GM18511 (cell line): ENCODE data around the gene SLC27A1.
A peak's percentile ranks its signal among the peaks of the same experiment; 100 is the strongest.

Experiments used
- ATAC-seq: cut with Tn5 transposase; IDR thresholded peaks from one replicate; pipeline ENCODE4 v1.9.1; 2021; ENCODE audit warnings: mild to moderate bottlenecking, moderate library complexity; ENCODE audit not compliant: unreplicated experiment

SLC27A1 gene

GRCh38 chr19:17470068-17470841 is at the start of gene SLC27A1:
Gene SLC27A1 (plus strand): TSS chr19:17470524. CDS start chr19:17470541, 17 bp downstream.
- ATAC-seq: peak; percentile 82

DNA sequence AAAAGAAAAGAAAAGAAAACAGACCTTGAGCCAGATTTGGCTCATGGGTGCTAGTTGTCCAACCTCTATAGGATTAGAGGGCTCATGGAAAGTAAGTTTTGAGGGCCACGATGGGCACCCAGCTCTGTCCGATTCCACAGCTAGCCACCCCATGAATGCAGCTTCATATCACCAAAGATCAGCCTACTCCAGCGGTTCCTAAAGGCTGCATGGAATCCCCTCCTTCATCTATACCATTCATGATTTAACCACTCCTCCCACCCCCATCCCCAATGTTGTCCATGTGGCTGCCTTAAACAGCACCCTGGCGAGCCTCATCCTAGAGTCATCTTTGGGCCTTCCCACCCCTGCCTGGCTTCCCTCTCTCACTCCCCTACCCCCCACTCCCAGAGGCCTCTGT is 48.4 kb upstream of the SLC27A1 start:
- ATAC-seq: no peak

DNA sequence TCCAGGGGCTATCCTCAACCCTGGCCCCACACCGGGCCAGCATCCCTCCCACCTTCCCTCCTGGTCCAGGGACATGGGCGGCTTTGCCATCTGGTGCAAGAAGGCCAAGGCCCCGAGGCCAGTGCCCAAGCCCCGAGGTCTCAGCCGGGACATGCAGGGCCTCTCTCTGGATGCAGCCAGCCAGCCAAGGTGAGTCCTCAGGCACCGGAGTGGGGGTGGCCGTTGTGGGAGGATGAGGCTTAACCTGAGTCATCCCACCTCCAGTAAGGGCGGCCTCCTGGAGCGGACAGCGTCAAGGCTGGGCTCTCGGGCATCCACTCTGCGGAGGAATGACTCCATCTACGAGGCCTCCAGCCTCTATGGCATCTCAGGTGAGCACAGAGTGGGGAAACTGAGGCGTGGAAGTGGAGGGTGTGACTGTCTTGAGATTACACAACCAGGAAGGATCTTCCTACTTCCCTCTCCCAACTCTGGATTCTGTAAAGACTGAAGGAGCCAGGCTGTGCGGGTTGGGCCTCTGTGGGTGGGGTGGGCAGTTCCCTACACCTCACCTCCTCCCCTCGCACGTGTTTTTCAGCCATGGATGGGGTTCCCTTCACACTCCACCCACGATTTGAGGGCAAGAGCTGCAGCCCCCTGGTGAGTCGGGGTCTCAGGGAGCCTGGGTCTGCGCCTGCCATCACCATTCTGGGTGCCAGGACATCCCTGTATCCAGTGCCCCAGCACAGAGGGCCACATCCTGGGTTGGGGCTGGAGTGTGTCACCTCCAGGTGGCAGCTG is 46.7 kb upstream of the SLC27A1 start:
- ATAC-seq: no peak

DNA sequence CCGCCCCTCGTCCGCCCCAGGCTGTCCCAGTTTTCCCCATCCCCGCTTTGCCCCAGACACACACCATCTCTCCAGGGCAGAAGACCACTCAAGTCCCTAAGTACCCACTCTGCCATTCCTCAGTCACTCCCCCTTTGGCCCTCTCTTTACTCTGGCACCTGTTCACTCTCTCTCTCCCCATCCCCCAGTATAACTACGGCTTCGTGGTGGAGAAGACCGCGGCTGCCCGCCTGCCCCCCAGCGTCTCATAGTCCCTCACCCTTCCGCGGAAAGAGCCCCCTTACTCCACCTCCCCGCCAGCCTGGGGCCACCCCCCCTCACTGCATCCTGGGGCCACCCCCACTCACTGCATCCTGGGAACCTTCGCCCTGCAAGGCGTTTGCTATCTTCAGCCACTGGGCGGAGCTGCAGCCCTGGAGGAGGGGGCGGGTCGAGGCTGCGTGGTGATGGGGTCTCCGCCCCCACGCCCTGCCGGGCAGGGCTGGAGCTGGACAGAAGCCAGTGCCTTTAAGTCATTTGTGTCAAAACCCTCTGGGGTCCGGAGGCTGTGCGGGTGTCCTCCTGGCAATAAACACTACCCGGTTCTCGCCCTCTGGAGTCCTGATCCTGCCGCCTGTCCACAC is 45.5 kb upstream of the SLC27A1 start:
- ATAC-seq: no peak

DNA sequence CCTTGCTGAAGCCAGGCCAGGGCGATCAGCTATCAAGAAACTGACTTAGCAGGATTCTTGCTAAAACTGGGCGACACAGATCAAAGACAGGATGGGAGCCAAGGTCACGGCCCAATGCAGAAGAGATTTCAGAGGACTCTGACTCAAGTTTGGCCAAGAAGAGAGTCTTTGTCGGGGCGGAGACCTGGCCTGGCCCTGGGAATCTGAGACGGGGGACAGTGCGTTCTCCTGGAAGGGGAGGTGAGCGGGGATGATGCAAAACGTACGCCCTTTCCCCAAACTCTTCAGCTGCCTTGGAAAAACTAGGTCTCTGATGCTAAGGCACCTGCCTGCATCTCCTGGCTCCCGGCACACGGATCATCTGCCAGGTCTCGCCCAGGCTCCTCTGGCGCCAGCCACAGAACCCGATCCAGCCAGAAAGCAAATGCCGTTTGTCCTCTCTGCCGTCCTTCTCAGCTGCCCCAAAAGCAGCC is 40.6 kb upstream of the SLC27A1 start:
- ATAC-seq: no peak

DNA sequence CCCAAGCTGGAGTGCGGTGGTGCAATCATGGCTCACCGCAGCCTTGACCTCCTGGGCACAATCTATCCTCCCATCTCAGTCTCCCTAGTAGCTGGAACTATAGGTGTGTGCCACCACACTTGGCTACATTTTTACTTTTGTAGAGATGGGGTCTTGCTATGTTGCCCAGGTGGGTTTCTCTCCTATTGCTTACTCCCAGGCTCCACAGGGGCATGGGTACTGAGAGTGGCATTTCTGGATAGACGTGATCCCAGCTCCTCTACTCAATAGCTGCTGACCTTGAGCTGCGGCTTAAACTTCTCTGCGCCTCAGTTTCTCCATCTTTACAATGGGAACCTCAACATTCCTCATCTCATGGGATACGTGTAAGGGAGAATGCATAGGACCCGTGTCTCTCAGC is 38.9 kb upstream of the SLC27A1 start:
- no peak for ATAC-seq

DNA sequence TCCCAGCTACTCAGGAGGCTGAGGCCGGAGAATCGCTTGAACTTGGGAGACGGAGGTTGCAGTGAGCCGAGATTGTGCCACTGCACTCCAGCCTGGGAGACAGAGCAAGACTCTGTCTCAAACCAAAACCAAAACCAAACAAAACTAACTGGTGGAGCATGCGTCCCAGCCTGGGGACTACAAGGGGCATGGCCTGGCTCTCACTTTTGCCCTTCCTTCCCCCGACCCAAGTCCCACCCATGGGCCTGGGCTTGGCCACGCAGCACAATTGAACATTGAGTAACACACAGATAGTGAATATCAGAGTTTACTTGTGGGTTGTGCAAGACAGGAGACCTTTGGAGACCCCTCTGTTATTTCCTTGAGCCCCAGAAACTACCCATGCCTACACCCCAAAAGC is 35.1 kb upstream of the SLC27A1 start:
- no peak for ATAC-seq

DNA sequence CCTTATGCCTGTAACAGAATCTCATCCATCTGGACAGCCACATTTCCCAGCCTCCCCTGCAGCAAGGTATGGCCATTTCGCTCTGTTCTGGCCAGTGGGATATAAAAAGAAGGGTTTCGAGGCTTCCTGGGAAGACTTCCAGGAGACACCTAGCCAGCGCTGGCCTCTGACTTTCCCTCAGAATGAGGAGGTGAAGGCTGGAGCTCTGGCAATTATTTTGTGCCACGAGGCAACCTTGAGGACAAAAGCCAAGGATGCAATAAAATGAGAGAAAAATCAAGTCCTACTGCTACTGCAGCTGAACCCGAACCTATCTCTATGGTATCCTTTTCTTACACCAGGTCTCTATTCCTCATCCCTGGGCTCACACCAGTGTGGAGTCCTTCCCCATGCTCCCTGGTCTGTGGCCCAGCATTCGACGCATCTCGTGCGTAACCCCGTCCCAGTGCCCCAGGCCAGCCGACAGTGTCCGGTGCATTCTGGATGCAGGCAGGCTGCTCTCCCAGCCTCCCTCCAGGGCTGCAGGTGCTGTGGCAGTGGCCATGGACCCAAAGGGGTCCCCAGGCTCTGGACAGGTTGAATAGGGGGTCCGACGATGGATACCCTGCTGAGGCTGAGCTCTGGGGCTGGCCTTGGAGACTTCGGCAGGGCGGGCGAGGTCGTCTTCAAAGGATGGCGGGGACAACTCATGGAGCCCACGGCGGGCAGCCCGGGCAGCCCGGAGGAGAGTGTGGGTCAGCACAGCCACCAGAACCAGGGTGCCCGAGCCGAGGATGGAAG is 34.0 kb upstream of the SLC27A1 start:
- ATAC-seq: no peak

GRCh38 chr19:17436874-17437267 is 33.5 kb upstream of the SLC27A1 start:
- ATAC-seq: no peak

- ATAC-seq: no peak
These were observed 28.9 kb upstream of the SLC27A1 start for GRCh38 chr19:17441241-17442021.

GRCh38 chr19:17445526-17446165 is 24.7 kb upstream of the SLC27A1 start:
- no peak for ATAC-seq

DNA sequence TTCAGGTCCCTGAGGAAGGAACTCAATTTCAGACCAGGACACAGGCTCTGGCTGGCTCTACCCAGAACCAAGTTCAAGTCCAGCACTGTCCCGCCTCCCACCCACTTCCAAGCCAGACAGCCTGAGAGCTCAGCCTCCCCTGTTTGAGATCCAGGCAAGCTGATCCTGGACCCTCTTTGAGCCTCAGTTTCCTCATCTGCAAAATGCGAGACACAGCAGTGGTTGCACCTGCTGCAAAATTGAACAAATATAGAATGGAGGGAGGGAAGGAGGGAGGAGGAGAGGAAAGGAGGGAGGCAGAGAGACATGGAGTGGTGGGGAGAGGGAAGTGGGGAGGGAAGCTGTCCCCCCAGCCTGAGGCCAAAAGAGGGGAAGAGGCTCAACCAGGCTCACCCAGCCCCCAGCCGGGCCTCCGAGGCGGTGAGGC is 22.6 kb upstream of the SLC27A1 start:
- ATAC-seq: no peak

DNA sequence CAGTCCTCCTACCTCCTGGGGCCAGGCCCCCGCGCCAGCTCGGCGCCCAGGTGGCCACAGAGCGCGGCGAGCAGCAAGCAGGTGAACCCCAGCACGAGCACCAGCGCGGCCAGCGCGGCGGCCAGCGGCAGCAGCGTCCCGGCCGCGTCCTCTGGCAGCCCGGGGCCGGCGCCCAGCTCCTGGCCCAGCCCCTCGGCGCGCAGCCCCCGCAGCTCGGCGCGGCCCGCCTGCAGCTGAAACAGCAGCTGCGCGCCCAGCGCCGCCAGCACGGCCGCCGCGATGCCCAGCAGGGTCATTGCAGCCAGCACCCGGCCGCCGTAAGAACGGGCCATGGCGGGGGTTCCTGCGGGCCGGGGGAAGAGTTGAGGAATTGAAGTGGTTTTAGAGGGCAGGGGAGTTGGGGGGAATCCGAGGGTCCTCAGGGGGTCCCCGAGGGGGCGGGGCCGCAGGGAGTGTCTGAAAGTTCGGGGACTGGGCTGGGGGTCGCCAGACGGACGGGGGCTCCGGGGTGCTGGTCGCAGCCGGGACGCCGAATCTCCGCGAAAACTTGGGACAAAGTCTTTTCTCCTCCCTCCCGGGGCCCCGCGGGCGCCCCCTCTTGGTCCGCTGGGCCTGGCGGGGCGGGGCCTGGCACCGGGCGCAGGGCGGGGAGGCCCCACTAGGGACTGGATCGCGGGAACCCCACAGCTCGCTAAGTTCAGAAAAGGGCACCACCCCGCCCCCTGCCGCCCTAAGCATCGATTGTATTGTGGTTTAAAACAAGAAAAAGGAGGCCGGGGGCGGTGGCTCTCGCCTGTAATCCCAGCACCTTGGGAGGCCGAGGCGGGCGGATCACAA is 22.0 kb upstream of the SLC27A1 start, which contains the start of gene TMEM221:
TSS of gene TMEM221 (minus strand) at position 538 of the 837 bp plus-strand sequence. CDS start at position 332, 206 bp downstream.
- no peak for ATAC-seq

DNA sequence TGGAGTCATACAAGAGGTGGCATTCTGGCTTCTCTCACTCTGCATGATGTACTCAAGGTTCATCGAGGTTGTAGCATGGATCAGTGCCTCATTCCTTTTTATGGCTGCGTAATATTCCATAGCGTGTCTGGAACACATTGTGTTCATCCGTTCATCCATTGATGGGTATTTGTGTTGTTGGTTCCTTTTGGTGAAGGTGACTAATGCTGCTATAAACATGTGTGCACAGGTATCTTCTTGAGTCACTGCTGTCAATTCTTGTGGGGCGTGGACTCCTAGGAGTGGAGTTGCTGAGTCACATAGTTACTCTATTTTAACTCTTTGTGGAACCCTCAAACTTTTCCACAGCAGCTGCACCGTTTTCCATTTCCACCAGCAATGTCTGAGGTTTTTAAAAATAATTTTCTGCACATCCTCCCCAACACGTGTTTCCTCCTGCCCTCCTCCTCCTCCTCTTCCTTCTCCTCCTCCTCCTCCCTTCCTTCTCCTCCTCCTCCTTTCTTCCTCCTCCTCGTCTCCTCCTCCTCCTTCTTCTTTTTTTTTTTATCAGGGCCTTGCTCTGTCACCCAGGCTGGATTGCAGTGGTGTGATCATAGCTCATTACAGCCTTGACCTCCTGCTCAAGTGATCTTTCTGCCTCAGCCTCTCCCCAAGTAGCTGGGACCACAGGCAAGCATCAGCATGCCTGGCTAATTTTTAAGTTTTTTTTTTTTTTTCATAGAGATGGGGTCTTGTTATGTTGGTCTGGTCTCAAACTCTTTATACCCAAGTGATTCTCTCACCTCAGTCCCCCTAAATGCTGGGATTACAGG is 19.9 kb upstream of the SLC27A1 start:
- no peak for ATAC-seq

DNA sequence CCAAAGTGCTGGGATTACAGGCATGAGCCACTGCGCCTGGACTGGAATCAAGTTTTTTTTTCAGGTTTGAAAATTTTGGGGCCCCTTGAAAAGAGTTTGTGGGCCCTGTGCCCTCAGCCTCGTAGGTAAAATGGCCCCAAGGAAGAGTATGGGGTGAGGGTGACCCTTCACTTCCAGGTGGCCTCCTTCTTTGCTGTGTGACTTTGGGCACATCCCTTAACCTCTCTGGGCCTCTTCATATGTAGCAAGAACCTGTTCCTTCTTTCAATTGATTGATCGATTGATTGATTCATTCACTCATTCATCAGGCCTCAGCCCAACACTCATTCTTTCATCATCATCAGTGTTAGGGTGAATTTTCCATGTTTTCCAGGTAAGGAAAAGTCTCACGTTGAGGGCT is 18.5 kb upstream of the SLC27A1 start:
- ATAC-seq: no peak

- no peak for ATAC-seq
These were observed 15.7 kb upstream of the SLC27A1 start for GRCh38 chr19:17454576-17455071.

GRCh38 chr19:17455308-17456123 is 14.8 kb upstream of the SLC27A1 start:
- ATAC-seq: no peak
